Activated CD4-positive, alpha-beta T cell treated with anti-CD3 and anti-CD28 coated beads, Interleukin-2, amount 10 ng/mL, durations not matched to agents 24 days and 14 days (primary cell): ENCODE measurements around the gene ABT1. TPM values are rescaled to one million over a fixed set of nuclear protein-coding genes. Genes with fewer than 3 reads are reported as not detected.

Experiments used
- DNase-seq: peaks from one replicate; pipeline ENCODE4 v3.0.0; 2022
- H3K27ac Mint-ChIP-seq: one replicate; pipeline ENCODE4 v1.8.0; 2022; ENCODE audit warnings: mild to moderate bottlenecking, mixed read lengths
- H3K27me3 Mint-ChIP-seq: one replicate; pipeline ENCODE4 v1.8.0; 2022; ENCODE audit warnings: mixed read lengths
- H3K36me3 Mint-ChIP-seq: one replicate; pipeline ENCODE4 v1.8.0; 2022; ENCODE audit warnings: low read depth, mild to moderate bottlenecking, mixed read lengths
- H3K4me1 Mint-ChIP-seq: one replicate; pipeline ENCODE4 v1.8.0; 2021; ENCODE audit warnings: mixed read lengths
- H3K4me3 Mint-ChIP-seq: one replicate; pipeline ENCODE4 v1.8.0; 2022; ENCODE audit warnings: mild to moderate bottlenecking, moderate library complexity, mixed read lengths
- H3K9me3 Mint-ChIP-seq: one replicate; pipeline ENCODE4 v1.8.0; 2021; ENCODE audit warnings: mixed read lengths
- intact Hi-C: fragments of 100-400 bp; cut with micrococcal nuclease; formaldehyde crosslinking; loops from one replicate; pipeline ENCODE4 v1.15.1; 2023
- total RNA-seq: library from RNA; stranded (reverse); gene quantifications from 2 replicates; pipeline ENCODE4 v1.2.3, GENCODE V29; 2022

ABT1 gene
- total RNA-seq, 1 donor from 2014 or later, result 32.1 TPM

- Mint-ChIP-seq H3K27me3 (no peaks in the 10 kb centered on the region), H3K27ac (no peak overlapping the region), H3K4me3 (no peak overlapping the region), H3K9me3 (no peaks in the 10 kb centered on the region), H3K36me3 (peaks cover 28% of the 10 kb centered on the region), H3K4me1 (peaks cover 30% of the 10 kb centered on the region)
- intact Hi-C loops, result no loop called here
- no peak for DNase-seq
These were observed 4.0 kb downstream of the ABT1 start for GRCh38 chr6:26600759-26601158.

- intact Hi-C loops, result no loop called here
These were observed 5.5 kb downstream of the ABT1 start for GRCh38 chr6:26602262-26602661.

GRCh38 chr6:26604026-26604425, 7.3 kb downstream of the ABT1 start:
- DNase-seq, result no peak
- Mint-ChIP-seq H3K27ac (no peak overlapping the region), H3K27me3 (no peaks in the 10 kb centered on the region), H3K36me3 (peaks cover 18% of the 10 kb centered on the region), H3K4me3 (peak overlapping the region; percentile 17), H3K4me1 (peaks cover 23% of the 10 kb centered on the region), H3K9me3 (no peaks in the 10 kb centered on the region)
- intact Hi-C loops, result no loop called here

More at GRCh38 chr6:26602262-26602661, 5.5 kb downstream of the ABT1 start:
- DNase-seq, result no peak
- Mint-ChIP-seq H3K9me3 (no peaks in the 10 kb centered on the region), H3K4me1 (peaks cover 30% of the 10 kb centered on the region), H3K27me3 (no peaks in the 10 kb centered on the region), H3K4me3 (no peak overlapping the region), H3K27ac (no peak overlapping the region), H3K36me3 (peaks cover 28% of the 10 kb centered on the region)

- Mint-ChIP-seq H3K27me3 (peaks cover 4% of the 10 kb centered on the region), H3K9me3 (no peaks in the 10 kb centered on the region), H3K36me3 (peaks cover 10% of the 10 kb centered on the region), H3K4me3 (no peak overlapping the region), H3K4me1 (peaks cover 16% of the 10 kb centered on the region), H3K27ac (no peak overlapping the region)
- DNase-seq, result no peak
- intact Hi-C loops, result no loop called here
These were observed 8.0 kb downstream of the ABT1 start for GRCh38 chr6:26604797-26605196.

- peak; percentile 91 for DNase-seq
- peaks cover 12% of the 10 kb centered on the region for H3K4me1 Mint-ChIP-seq
- intact Hi-C loops, result loop anchor here (1.0 kb wide), 1 partner anchor 472 kb away; no protein-coding TSS in a partner anchor
- peak overlapping the region; percentile 12 for H3K4me3 Mint-ChIP-seq
- no peak overlapping the region for H3K27ac Mint-ChIP-seq
- peaks cover 16% of the 10 kb centered on the region for H3K27me3 Mint-ChIP-seq
- H3K36me3 Mint-ChIP-seq, result no peaks in the 10 kb centered on the region
- H3K9me3 Mint-ChIP-seq, result no peaks in the 10 kb centered on the region
These were observed 10.9 kb downstream of the ABT1 start for GRCh38 chr6:26607434-26608230.

GRCh38 chr6:26609463-26609862, 12.7 kb downstream of the ABT1 start:
- Mint-ChIP-seq H3K27me3 (peaks cover 35% of the 10 kb centered on the region), H3K4me3 (no peak overlapping the region), H3K36me3 (no peaks in the 10 kb centered on the region), H3K9me3 (no peaks in the 10 kb centered on the region), H3K4me1 (peaks cover 15% of the 10 kb centered on the region), H3K27ac (no peak overlapping the region)
- no peak for DNase-seq
- intact Hi-C loops, result no loop called here

- DNase-seq, result no peak
- H3K27ac Mint-ChIP-seq, result no peak overlapping the region
- peaks cover 5% of the 10 kb centered on the region for H3K9me3 Mint-ChIP-seq
- peaks cover 15% of the 10 kb centered on the region for H3K4me1 Mint-ChIP-seq
- intact Hi-C loops, result no loop called here
- H3K36me3 Mint-ChIP-seq, result no peaks in the 10 kb centered on the region
- H3K4me3 Mint-ChIP-seq, result no peak overlapping the region
- peaks cover 48% of the 10 kb centered on the region for H3K27me3 Mint-ChIP-seq
These were observed 14.8 kb downstream of the ABT1 start for GRCh38 chr6:26611599-26611998.

GRCh38 chr6:26613201-26613600, 16.4 kb downstream of the ABT1 start:
- H3K27ac Mint-ChIP-seq, result no peak overlapping the region
- no peaks in the 10 kb centered on the region for H3K36me3 Mint-ChIP-seq
- peaks cover 48% of the 10 kb centered on the region for H3K27me3 Mint-ChIP-seq
- intact Hi-C loops, result no loop called here
- peak overlapping the region; percentile 77 for H3K4me3 Mint-ChIP-seq
- peaks cover 5% of the 10 kb centered on the region for H3K9me3 Mint-ChIP-seq
- peaks cover 10% of the 10 kb centered on the region for H3K4me1 Mint-ChIP-seq
- peak; percentile 53 for DNase-seq

- Mint-ChIP-seq H3K27ac (no peak overlapping the region), H3K9me3 (peaks cover 5% of the 10 kb centered on the region), H3K36me3 (no peaks in the 10 kb centered on the region), H3K4me1 (peaks cover 10% of the 10 kb centered on the region), H3K4me3 (peak overlapping the region; percentile 77), H3K27me3 (peaks cover 48% of the 10 kb centered on the region)
- intact Hi-C loops, result no loop called here
- peak; percentile 66 for DNase-seq
These were observed 17.2 kb downstream of the ABT1 start for GRCh38 chr6:26613689-26614683.

- Mint-ChIP-seq H3K36me3 (no peaks in the 10 kb centered on the region), H3K9me3 (peaks cover 10% of the 10 kb centered on the region), H3K27me3 (peaks cover 2% of the 10 kb centered on the region), H3K4me3 (no peak overlapping the region), H3K27ac (no peak overlapping the region), H3K4me1 (no peaks in the 10 kb centered on the region)
- intact Hi-C loops, result no loop called here
- DNase-seq, result no peak
These were observed 26.6 kb downstream of the ABT1 start for GRCh38 chr6:26623339-26623859.

- Mint-ChIP-seq H3K4me1 (no peaks in the 10 kb centered on the region), H3K4me3 (no peak overlapping the region)
These were observed 27.8 kb downstream of the ABT1 start for GRCh38 chr6:26624557-26624956.

GRCh38 chr6:26627843-26628242, 31.1 kb downstream of the ABT1 start:
- H3K27me3 Mint-ChIP-seq, result no peaks in the 10 kb centered on the region
- H3K36me3 Mint-ChIP-seq, result no peaks in the 10 kb centered on the region
- DNase-seq, result no peak

More at GRCh38 chr6:26624557-26624956, 27.8 kb downstream of the ABT1 start:
- intact Hi-C loops, result no loop called here
- DNase-seq, result no peak
- H3K27me3 Mint-ChIP-seq, result peaks cover 2% of the 10 kb centered on the region
- H3K36me3 Mint-ChIP-seq, result no peaks in the 10 kb centered on the region
- no peak overlapping the region for H3K27ac Mint-ChIP-seq
- peaks cover 12% of the 10 kb centered on the region for H3K9me3 Mint-ChIP-seq

GRCh38 chr6:26629359-26629758, 32.6 kb downstream of the ABT1 start:
- peaks cover 7% of the 10 kb centered on the region for H3K36me3 Mint-ChIP-seq
- no peaks in the 10 kb centered on the region for H3K27me3 Mint-ChIP-seq
- DNase-seq, result no peak
- H3K4me1 Mint-ChIP-seq, result no peaks in the 10 kb centered on the region
- H3K9me3 Mint-ChIP-seq, result peaks cover 18% of the 10 kb centered on the region
- intact Hi-C loops, result no loop called here
- no peak overlapping the region for H3K27ac Mint-ChIP-seq
- no peak overlapping the region for H3K4me3 Mint-ChIP-seq

More at GRCh38 chr6:26627843-26628242, 31.1 kb downstream of the ABT1 start:
- H3K9me3 Mint-ChIP-seq, result peaks cover 10% of the 10 kb centered on the region
- intact Hi-C loops, result no loop called here
- H3K4me1 Mint-ChIP-seq, result no peaks in the 10 kb centered on the region
- no peak overlapping the region for H3K4me3 Mint-ChIP-seq
- H3K27ac Mint-ChIP-seq, result no peak overlapping the region
